Suprapubic skin (tissue), 4 donors: ENCODE results near the gene PARP11. TPM values are rescaled to one million over a fixed set of nuclear protein-coding genes. Genes with fewer than 3 reads are reported as not detected.

Source experiments
- DNase-seq, 2 donors: peaks; one replicate each; pipeline ENCODE4 v3.0.0-alpha.2; 2019; ENCODE audit warnings: low spot score in 2 of 2
- H3K27ac ChIP-seq: fragments of 200-600 bp; sonication (generic); one replicate; pipeline ENCODE4 v1.5.1; 2019
- H3K27me3 ChIP-seq: fragments of 200-600 bp; sonication (generic); one replicate; pipeline ENCODE4 v1.5.1; 2019
- H3K36me3 ChIP-seq: fragments of 200-600 bp; sonication (generic); one replicate; pipeline ENCODE4 v1.5.1; 2019
- H3K4me1 ChIP-seq: fragments of 200-600 bp; sonication (generic); one replicate; pipeline ENCODE4 v1.5.1; 2019
- H3K4me3 ChIP-seq: fragments of 200-600 bp; sonication (generic); one replicate; pipeline ENCODE4 v1.5.1; 2019; ENCODE audit warnings: mild to moderate bottlenecking
- H3K9me3 ChIP-seq: fragments of 200-600 bp; sonication (generic); one replicate; pipeline ENCODE4 v1.5.1; 2019
- EP300 ChIP-seq: sonication (generic); formaldehyde crosslinking; IDR thresholded peaks from one replicate; pipeline ENCODE4 v1.6.1; 2017; ENCODE audit warnings: antibody characterized with exemption
- POLR2A ChIP-seq, 2 donors: fragments of 450-650 bp; IDR thresholded peaks; one replicate each; pipeline ENCODE4 v1.6.1; 2017; ENCODE audit warnings: antibody characterized with exemption in 2 of 2, mild to moderate bottlenecking in 2 of 2, moderate library complexity in 2 of 2
- POLR2AphosphoS5 ChIP-seq, 3 donors: sonication (generic); formaldehyde crosslinking; IDR thresholded peaks; one replicate each; pipeline ENCODE4 v1.6.1; 2017; ENCODE audit warnings: antibody characterized with exemption in 3 of 3
- WGBS: methylation state at CpG from one replicate; pipeline ENCODE4 v1.1.5; 2018; 5-methylcytosine and 5-hydroxymethylcytosine counted together
- total RNA-seq, 4 donors: library from RNA; depleted of rRNA; stranded (reverse); fragments of >200 nt; gene quantifications; one replicate each; pipeline ENCODE4 v1.1.0, GENCODE V29; 2016
- TF ChIP-seq, protein P1 (sequence below), 2 donors: fragments of 200-600 bp in 1 of 2; fragments of 450-650 bp in 1 of 2; sonication (generic) in 1 of 2; IDR thresholded peaks; one replicate each; pipeline ENCODE4 v1.5.1; 2016 to 2019; ENCODE audit warnings: antibody characterized with exemption in 2 of 2, mild to moderate bottlenecking in 1 of 2, moderate library complexity in 1 of 2

PARP11 gene
- total RNA-seq, 4 donors from 2014 or later: 2.3 to 5.8 (median 3.6) TPM

DNA sequence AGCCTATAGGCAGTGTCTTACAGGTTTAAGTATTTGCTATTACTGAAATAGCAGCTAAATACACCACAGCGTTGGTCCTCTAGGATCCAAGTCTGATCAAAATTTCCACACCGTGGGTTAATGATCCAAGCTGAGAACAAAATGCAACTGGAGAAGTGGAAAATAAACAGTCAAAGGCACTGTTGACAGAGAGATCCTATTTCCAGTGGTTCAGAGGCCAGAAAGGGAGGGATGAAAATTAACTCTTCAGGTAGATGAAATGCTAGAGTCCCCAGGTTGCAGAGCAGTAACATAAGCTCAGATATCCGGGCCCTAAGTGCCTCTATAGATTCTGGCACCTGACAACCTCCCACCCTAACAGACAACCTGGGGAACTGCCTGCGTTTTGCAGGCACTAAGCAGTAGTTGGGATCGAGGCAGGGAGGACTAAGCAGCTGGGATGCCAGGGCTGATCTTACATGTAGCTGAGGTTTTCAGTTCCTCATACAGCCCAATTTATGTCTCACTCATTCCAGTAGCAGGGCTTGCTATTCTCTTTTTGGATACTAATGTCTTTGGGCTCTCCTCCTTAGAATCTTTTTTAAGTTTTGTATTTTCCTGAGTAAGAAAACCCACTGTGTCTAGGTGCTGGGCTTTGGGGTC lies 77.6 kb downstream of the PARP11 start:
- no peaks in the 10 kb centered on the region for H3K9me3 ChIP-seq
- no peaks in the 10 kb centered on the region for H3K4me1 ChIP-seq
- WGBS: 72% methylated on average over 5 of the region's 5 CpGs
- no peak overlapping the region for H3K27ac ChIP-seq
- H3K4me3 ChIP-seq: no peak overlapping the region
- H3K27me3 ChIP-seq: no peaks in the 10 kb centered on the region
- H3K36me3 ChIP-seq: no peaks in the 10 kb centered on the region
- DNase-seq: no peak
- TF ChIP-seq POLR2A (IDR thresholded peaks at IDR 0.05) (no peak), EP300 (no peak), POLR2AphosphoS5 (IDR thresholded peaks at IDR 0.05) (no peak)
- TF ChIP-seq, protein P1, sequence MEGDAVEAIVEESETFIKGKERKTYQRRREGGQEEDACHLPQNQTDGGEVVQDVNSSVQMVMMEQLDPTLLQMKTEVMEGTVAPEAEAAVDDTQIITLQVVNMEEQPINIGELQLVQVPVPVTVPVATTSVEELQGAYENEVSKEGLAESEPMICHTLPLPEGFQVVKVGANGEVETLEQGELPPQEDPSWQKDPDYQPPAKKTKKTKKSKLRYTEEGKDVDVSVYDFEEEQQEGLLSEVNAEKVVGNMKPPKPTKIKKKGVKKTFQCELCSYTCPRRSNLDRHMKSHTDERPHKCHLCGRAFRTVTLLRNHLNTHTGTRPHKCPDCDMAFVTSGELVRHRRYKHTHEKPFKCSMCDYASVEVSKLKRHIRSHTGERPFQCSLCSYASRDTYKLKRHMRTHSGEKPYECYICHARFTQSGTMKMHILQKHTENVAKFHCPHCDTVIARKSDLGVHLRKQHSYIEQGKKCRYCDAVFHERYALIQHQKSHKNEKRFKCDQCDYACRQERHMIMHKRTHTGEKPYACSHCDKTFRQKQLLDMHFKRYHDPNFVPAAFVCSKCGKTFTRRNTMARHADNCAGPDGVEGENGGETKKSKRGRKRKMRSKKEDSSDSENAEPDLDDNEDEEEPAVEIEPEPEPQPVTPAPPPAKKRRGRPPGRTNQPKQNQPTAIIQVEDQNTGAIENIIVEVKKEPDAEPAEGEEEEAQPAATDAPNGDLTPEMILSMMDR (IDR thresholded peaks at IDR 0.05): no peak

DNA sequence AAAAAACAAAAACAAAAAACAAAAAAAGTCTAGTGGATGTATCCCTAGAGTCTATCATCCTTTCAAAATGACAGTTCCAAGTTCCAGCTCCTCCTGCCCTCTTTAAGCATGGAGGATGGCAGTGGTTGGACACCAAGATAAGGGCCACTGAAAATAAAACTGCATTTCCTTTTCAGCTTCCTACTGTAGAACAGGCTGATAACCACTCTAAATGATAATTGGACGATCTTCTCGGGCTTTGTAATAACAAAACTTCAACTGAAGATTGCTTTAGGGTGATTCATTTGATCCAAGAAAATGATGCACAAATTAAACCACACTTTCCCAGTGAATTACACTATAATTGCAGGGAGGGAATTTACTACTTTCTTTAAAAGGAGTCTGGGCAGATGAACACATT lies 78.1 kb downstream of the PARP11 start:
- H3K4me1 ChIP-seq: no peaks in the 10 kb centered on the region
- H3K9me3 ChIP-seq: no peaks in the 10 kb centered on the region
- 46% methylated on average over 2 of the region's 2 CpGs for WGBS
- DNase-seq: no peak
- TF ChIP-seq, protein P1 (IDR thresholded peaks at IDR 0.05): no peak
- TF ChIP-seq EP300: no peak
- no peak for TF ChIP-seq POLR2AphosphoS5 (IDR thresholded peaks at IDR 0.05)
- no peak for TF ChIP-seq POLR2A (IDR thresholded peaks at IDR 0.05)
- no peak overlapping the region for H3K4me3 ChIP-seq
- H3K27ac ChIP-seq: no peak overlapping the region
- no peaks in the 10 kb centered on the region for H3K36me3 ChIP-seq
- no peaks in the 10 kb centered on the region for H3K27me3 ChIP-seq

DNA sequence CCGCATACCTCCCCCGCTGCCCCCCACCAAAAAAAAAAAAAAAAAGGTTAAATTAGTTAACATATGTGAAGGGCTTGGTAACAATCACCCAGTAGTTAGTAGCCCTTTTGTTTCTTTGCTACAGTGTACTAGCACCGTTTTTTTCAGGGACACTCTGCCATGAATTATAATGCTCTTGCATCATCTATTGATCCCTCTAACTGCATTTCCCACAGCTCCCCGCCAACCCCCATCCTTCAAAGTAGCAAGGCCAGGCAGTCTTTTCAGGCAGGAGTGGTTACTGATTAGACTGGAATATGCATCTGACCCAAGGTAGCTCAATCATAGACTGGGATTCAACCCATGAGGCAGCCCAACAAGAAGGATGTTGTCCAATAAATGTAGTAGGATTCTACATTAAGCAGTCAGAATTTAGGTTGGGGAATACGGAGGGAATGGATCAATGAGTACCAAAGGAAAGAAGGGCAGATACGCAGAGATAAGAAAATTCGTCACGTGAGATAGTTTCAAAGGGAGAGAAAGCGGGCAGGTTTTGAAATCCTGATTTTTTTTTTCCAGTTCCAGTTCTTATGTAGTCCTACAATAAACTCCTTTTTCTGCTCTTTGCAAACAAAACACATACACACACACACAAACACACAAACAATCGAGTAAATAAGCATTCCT lies 80.4 kb downstream of the PARP11 start:
- H3K27ac ChIP-seq: no peak overlapping the region
- no peak overlapping the region for H3K4me3 ChIP-seq
- H3K9me3 ChIP-seq: no peaks in the 10 kb centered on the region
- WGBS: 93% methylated on average over 10 of the region's 10 CpGs
- H3K4me1 ChIP-seq: no peaks in the 10 kb centered on the region
- H3K27me3 ChIP-seq: no peaks in the 10 kb centered on the region
- no peak for DNase-seq
- H3K36me3 ChIP-seq: no peaks in the 10 kb centered on the region
- TF ChIP-seq POLR2A (IDR thresholded peaks at IDR 0.05) (no peak), POLR2AphosphoS5 (IDR thresholded peaks at IDR 0.05) (no peak), EP300 (no peak)
- TF ChIP-seq, protein P1 (IDR thresholded peaks at IDR 0.05): no peak

DNA sequence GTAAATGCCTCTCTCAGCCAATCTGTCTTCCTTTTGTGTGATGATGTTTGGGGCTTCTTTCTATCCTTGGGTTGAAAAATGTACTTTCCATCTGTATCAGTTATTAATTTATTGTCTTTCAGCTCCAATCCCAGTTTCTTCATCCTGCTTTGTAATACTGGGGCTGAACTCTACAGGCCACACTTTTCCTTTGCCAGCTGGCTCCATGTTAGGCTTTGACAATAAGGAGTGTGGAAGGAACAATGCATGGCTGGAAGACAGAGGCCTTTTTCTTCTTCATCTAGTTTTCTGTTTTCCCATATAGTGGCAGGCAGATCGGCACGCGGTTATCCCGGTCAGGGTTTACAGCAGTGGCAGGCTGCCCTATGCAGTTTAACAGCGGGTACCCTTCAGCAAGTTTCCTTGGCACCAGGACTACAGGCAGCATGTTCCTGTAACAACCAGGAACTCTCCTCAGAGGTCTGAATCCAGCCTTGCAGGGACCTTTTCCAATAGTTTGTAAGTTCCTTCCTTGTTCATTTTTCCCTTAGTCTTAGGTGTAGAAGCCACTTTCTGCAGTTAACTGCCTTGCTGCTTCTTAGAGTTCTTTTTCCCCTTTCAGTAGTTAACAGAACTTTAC lies 81.8 kb downstream of the PARP11 start:
- no peak for TF ChIP-seq EP300
- TF ChIP-seq POLR2A (IDR thresholded peaks at IDR 0.05): no peak
- no peak for TF ChIP-seq POLR2AphosphoS5 (IDR thresholded peaks at IDR 0.05)
- TF ChIP-seq, protein P1 (IDR thresholded peaks at IDR 0.05): no peak
- DNase-seq: no peak
- no peaks in the 10 kb centered on the region for H3K9me3 ChIP-seq
- H3K27me3 ChIP-seq: no peaks in the 10 kb centered on the region
- H3K4me1 ChIP-seq: no peaks in the 10 kb centered on the region
- H3K36me3 ChIP-seq: no peaks in the 10 kb centered on the region
- H3K4me3 ChIP-seq: no peak overlapping the region
- H3K27ac ChIP-seq: no peak overlapping the region
- 84% methylated on average over 5 of the region's 5 CpGs for WGBS

DNA sequence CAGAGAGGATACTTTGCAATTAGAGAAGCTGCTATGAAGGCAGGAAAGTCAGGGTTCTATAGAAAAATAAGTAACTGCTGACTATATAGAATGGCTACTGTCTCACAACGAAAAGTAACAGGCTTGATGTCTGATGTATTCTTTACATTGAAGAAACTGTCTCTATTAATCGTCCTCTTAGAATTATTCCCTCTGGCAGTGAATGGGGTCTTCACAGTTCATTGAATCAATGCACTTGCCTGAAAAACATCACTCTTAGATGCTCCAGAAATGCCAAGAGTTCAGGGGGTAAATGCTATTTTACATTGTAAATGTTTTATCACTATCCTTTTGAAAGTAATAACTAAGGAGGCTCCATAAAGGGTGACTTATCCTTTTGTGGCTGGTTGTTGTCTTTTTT lies 82.6 kb downstream of the PARP11 start:
- H3K4me1 ChIP-seq: no peaks in the 10 kb centered on the region
- TF ChIP-seq POLR2AphosphoS5 (IDR thresholded peaks at IDR 0.05) (no peak), EP300 (no peak), POLR2A (IDR thresholded peaks at IDR 0.05) (no peak)
- TF ChIP-seq, protein P1 (IDR thresholded peaks at IDR 0.05): no peak
- no peaks in the 10 kb centered on the region for H3K27me3 ChIP-seq
- H3K9me3 ChIP-seq: no peaks in the 10 kb centered on the region
- no peak overlapping the region for H3K4me3 ChIP-seq
- H3K36me3 ChIP-seq: no peaks in the 10 kb centered on the region
- no peak for DNase-seq
- H3K27ac ChIP-seq: no peak overlapping the region
- 89% methylated on average over 2 of the region's 2 CpGs for WGBS
